GM12878 (cell line): ENCODE measurements around the gene CCDC97. TPM values are rescaled to one million over a fixed set of nuclear protein-coding genes. Genes with fewer than 3 reads are reported as not detected.

Experiments
- BCL3 ChIP-seq: IDR thresholded peaks from 2 replicates; pipeline ENCODE4 v1.6.1; 2011; ENCODE audit warnings: borderline replicate concordance, low read depth, mild to moderate bottlenecking, moderate library complexity, low read length; ENCODE audit not compliant: insufficient read depth, poor library complexity, severe bottlenecking
- EP300 ChIP-seq, 2 experiments: fragments of 150-350 bp in 1 of 2; IDR thresholded peaks; 2 replicates each; pipeline ENCODE4 v1.6.1; 2011 to 2012; ENCODE audit warnings: low read depth in 2 of 2, low read length in 2 of 2, borderline replicate concordance in 1 of 2, improper control_type of control experiment in 1 of 2, inconsistent platforms in 1 of 2; ENCODE audit not compliant: control insufficient read depth in 1 of 2
- EZH2 ChIP-seq: IDR thresholded peaks from 2 replicates; pipeline ENCODE4 v1.6.1; 2012; ENCODE audit warnings: low read depth, mild to moderate bottlenecking, control low read depth, inconsistent platforms, low read length, borderline replicate concordance; ENCODE audit not compliant: control insufficient read depth
- GABPA ChIP-seq: IDR thresholded peaks from 2 replicates; pipeline ENCODE4 v1.6.1; 2014; ENCODE audit warnings: antibody characterized with exemption, low read depth, mild to moderate bottlenecking, inconsistent platforms
- JUNB ChIP-seq: IDR thresholded peaks from 2 replicates; pipeline ENCODE4 v1.6.1; 2016; ENCODE audit warnings: antibody characterized with exemption, mild to moderate bottlenecking
- MYB ChIP-seq: fragments of 150-350 bp; IDR thresholded peaks from 2 replicates; pipeline ENCODE4 v1.6.1; 2014; ENCODE audit warnings: mild to moderate bottlenecking, low read depth, low read length, borderline replicate concordance
- POLR2AphosphoS2 ChIP-seq: IDR thresholded peaks from 2 replicates; pipeline ENCODE4 v1.6.1; 2011; ENCODE audit warnings: low read depth, mild to moderate bottlenecking, low read length, improper control_type of control experiment, moderate library complexity
- POLR2AphosphoS5 ChIP-seq: IDR thresholded peaks from 2 replicates; pipeline ENCODE4 v1.6.1; 2011; ENCODE audit warnings: mild to moderate bottlenecking, low read length, inconsistent platforms
- RAD21 ChIP-seq: IDR thresholded peaks from 2 replicates; pipeline ENCODE4 v1.6.1; 2011; ENCODE audit warnings: mild to moderate bottlenecking, low read depth, low read length, moderate library complexity; ENCODE audit not compliant: insufficient read depth
- RB1 ChIP-seq: fragments of 450-650 bp; formaldehyde crosslinking; IDR thresholded peaks from 2 replicates; pipeline ENCODE4 v1.6.1; 2017; ENCODE audit warnings: mild to moderate bottlenecking, borderline replicate concordance
- SIX5 ChIP-seq: IDR thresholded peaks from 2 replicates; pipeline ENCODE4 v1.6.1; 2011; ENCODE audit warnings: mild to moderate bottlenecking, low read depth, low read length, moderate library complexity; ENCODE audit not compliant: severe bottlenecking
- SMC3 ChIP-seq: IDR thresholded peaks from 2 replicates; pipeline ENCODE4 v1.6.1; 2011; ENCODE audit warnings: low read length, improper control_type of control experiment, borderline replicate concordance
- STAT3 ChIP-seq: IDR thresholded peaks from 2 replicates; pipeline ENCODE4 v1.6.1; 2011; ENCODE audit warnings: low read depth, low read length, improper control_type of control experiment
- ZBTB4 ChIP-seq: fragments of 450-650 bp; formaldehyde crosslinking; IDR thresholded peaks from 2 replicates; pipeline ENCODE4 v1.4.0; 2022; ENCODE audit warnings: mild to moderate bottlenecking, moderate library complexity
- polyA plus RNA-seq, 11 experiments: library from polyadenylated mRNA; depleted of rRNA in 4 of 11; unstranded in 6 of 11; stranded (reverse) in 5 of 11; fragments of >200 nt; fragmentation: Nextera tagmentation in 4 of 11; fragmentation: Illumina TruSeq in 1 of 11; extraction: Ambion mirVana in 4 of 11; extraction: Trizol in 1 of 11; gene quantifications; 1 replicate in 1 of 11; 2 replicates in 10 of 11; pipeline versions ENCODE4 v1.2.1 to v1.2.3, GENCODE V29; 2011 to 2016; ENCODE audit warnings: inconsistent platforms in 2 of 11, missing spikeins in 2 of 11, low read depth in 1 of 11
- total RNA-seq, 4 experiments: library from RNA; depleted of rRNA in 3 of 4; stranded (reverse); fragments of >200 nt in 3 of 4; fragmentation: Illumina TruSeq in 1 of 4; extraction: Trizol in 1 of 4; gene quantifications; 2 replicates each; pipeline versions ENCODE4 v1.2.1 to v1.2.3, GENCODE V29; 2013 to 2021
- TF ChIP-seq, protein P1 (sequence below): fragments of 450-650 bp; conservative IDR thresholded peaks from 2 replicates; pipeline ENCODE4 v1.6.1; 2017; ENCODE audit warnings: mild to moderate bottlenecking, moderate library complexity
- TF ChIP-seq, protein P2 (sequence below): fragments of 450-650 bp; IDR thresholded peaks from 2 replicates; pipeline ENCODE4 v1.6.1; 2016; ENCODE audit warnings: mild to moderate bottlenecking, moderate library complexity, borderline replicate concordance

CCDC97 gene
- total and polyA plus RNA-seq, 10 of the 15 experiments (the other 5 are each of a cell fraction or from before 2014, with no cell fraction given) = 1.8 to 34.1 (median 18.8) TPM

DNA sequence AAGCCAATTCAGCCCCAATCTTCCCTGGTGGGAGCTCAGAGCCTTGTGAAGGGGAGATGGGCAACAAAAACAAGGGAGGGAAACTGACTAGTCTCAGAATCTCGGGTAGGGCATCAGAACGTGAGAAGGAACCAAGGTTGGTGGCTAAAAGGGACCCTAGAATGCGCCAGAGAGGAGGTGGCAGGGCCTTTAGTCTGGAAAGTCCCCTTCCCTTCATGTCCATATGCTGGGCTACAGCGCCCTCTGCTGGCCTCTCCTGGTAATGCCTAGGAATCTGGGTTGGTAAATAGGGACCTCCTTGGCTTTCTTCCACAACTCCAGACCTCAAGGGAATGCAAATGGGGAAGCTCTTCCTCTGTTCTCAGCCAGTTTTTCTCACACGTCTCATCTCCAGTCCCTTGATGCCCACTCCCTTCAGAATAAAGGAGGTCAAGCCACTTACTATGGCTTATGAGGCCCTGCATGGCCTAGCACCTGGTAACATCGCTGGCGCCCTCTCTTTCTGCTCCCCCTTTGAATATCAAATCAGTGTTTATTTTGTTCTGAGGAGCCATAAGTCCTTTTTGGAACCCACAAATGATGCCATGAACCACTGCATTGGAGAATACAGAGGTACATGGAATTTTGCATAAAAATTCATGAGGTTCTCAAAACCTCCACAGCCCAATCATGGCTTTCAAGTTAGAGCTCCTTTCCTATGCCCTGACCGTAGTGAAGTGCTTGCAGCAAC lies 1.4 kb upstream of the CCDC97 start (continued):
- no peak for TF ChIP-seq ZBTB4
- TF ChIP-seq, protein P1, sequence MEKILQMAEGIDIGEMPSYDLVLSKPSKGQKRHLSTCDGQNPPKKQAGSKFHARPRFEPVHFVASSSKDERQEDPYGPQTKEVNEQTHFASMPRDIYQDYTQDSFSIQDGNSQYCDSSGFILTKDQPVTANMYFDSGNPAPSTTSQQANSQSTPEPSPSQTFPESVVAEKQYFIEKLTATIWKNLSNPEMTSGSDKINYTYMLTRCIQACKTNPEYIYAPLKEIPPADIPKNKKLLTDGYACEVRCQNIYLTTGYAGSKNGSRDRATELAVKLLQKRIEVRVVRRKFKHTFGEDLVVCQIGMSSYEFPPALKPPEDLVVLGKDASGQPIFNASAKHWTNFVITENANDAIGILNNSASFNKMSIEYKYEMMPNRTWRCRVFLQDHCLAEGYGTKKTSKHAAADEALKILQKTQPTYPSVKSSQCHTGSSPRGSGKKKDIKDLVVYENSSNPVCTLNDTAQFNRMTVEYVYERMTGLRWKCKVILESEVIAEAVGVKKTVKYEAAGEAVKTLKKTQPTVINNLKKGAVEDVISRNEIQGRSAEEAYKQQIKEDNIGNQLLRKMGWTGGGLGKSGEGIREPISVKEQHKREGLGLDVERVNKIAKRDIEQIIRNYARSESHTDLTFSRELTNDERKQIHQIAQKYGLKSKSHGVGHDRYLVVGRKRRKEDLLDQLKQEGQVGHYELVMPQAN = no peak
- TF ChIP-seq BCL3 = peak; percentile 8
- TF ChIP-seq EZH2 = no peak
- TF ChIP-seq MYB = no peak
- TF ChIP-seq SIX5 = no peak
- TF ChIP-seq EP300 (IDR thresholded peaks at IDR 0.05; ENCODE audit: borderline replicate concordance in 1 of 2, control insufficient read depth in 1 of 2, low read depth in 2 of 2, low read length in 2 of 2) = no peak
- peak; percentile 70; the same call in 1 of the 2 replicates for TF ChIP-seq POLR2AphosphoS2
- peak; percentile 71 for TF ChIP-seq POLR2AphosphoS5
- TF ChIP-seq, protein P2, sequence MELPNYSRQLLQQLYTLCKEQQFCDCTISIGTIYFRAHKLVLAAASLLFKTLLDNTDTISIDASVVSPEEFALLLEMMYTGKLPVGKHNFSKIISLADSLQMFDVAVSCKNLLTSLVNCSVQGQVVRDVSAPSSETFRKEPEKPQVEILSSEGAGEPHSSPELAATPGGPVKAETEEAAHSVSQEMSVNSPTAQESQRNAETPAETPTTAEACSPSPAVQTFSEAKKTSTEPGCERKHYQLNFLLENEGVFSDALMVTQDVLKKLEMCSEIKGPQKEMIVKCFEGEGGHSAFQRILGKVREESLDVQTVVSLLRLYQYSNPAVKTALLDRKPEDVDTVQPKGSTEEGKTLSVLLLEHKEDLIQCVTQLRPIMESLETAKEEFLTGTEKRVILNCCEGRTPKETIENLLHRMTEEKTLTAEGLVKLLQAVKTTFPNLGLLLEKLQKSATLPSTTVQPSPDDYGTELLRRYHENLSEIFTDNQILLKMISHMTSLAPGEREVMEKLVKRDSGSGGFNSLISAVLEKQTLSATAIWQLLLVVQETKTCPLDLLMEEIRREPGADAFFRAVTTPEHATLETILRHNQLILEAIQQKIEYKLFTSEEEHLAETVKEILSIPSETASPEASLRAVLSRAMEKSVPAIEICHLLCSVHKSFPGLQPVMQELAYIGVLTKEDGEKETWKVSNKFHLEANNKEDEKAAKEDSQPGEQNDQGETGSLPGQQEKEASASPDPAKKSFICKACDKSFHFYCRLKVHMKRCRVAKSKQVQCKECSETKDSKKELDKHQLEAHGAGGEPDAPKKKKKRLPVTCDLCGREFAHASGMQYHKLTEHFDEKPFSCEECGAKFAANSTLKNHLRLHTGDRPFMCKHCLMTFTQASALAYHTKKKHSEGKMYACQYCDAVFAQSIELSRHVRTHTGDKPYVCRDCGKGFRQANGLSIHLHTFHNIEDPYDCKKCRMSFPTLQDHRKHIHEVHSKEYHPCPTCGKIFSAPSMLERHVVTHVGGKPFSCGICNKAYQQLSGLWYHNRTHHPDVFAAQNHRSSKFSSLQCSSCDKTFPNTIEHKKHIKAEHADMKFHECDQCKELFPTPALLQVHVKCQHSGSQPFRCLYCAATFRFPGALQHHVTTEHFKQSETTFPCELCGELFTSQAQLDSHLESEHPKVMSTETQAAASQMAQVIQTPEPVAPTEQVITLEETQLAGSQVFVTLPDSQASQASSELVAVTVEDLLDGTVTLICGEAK = no peak
- peak; percentile 95 for TF ChIP-seq RAD21
- no peak for TF ChIP-seq STAT3
- no peak for TF ChIP-seq GABPA
- TF ChIP-seq SMC3 = peak; percentile 88
- peak; percentile 57; the same call in 1 of the 2 replicates for TF ChIP-seq RB1
- TF ChIP-seq JUNB = no peak
